ENCODE results near the gene EMCN.

GRCh38 chr4:100366213-100366612 lies 151.6 kb downstream of the EMCN start:
- TF ChIP-seq, protein P1, sequence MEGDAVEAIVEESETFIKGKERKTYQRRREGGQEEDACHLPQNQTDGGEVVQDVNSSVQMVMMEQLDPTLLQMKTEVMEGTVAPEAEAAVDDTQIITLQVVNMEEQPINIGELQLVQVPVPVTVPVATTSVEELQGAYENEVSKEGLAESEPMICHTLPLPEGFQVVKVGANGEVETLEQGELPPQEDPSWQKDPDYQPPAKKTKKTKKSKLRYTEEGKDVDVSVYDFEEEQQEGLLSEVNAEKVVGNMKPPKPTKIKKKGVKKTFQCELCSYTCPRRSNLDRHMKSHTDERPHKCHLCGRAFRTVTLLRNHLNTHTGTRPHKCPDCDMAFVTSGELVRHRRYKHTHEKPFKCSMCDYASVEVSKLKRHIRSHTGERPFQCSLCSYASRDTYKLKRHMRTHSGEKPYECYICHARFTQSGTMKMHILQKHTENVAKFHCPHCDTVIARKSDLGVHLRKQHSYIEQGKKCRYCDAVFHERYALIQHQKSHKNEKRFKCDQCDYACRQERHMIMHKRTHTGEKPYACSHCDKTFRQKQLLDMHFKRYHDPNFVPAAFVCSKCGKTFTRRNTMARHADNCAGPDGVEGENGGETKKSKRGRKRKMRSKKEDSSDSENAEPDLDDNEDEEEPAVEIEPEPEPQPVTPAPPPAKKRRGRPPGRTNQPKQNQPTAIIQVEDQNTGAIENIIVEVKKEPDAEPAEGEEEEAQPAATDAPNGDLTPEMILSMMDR (IDR thresholded peaks at IDR 0.05) = no peak
- TF ChIP-seq SIN3A (IDR thresholded peaks at IDR 0.05; ENCODE audit: borderline replicate concordance, insufficient read depth, low read depth, low read length) (no peak), POLR2AphosphoS5 (IDR thresholded peaks at IDR 0.05; ENCODE audit: low read depth, low read length) (no peak), TCF7L2 (IDR thresholded peaks at IDR 0.05; ENCODE audit: low read depth, low read length) (no peak)

All from Panc1 (cell line).